GM23248 (cell line): ENCODE measurements around the gene SRC.

Source experiments
- EZH2 ChIP-seq: fragments of 200-600 bp; sonication (generic); IDR thresholded peaks from 2 replicates; pipeline ENCODE4 v1.6.1; 2018; ENCODE audit warnings: antibody characterized with exemption, mild to moderate bottlenecking; ENCODE audit not compliant: insufficient read depth, poor library complexity, severe bottlenecking
- EZH2phosphoT487 ChIP-seq: fragments of 200-600 bp; sonication (generic); IDR thresholded peaks from 2 replicates; pipeline ENCODE4 v1.6.1; 2018; ENCODE audit warnings: antibody characterized with exemption, moderate library complexity, mild to moderate bottlenecking, low read depth; ENCODE audit not compliant: insufficient read depth

- no peak for TF ChIP-seq EZH2phosphoT487
- TF ChIP-seq EZH2, result no peak
These were observed 32.3 kb upstream of the SRC start for GRCh38 chr20:37313546-37314091.
